ENCODE measurements around the gene DDAH1. TPM values are rescaled to one million over a fixed set of nuclear protein-coding genes. Genes with fewer than 3 reads are reported as not detected.

The DDAH1 gene
- total and polyA plus RNA-seq, 2 of the 8 experiments (the other 6 are each of a cell fraction or from before 2014, with no cell fraction given), result 22.8 to 54.5 TPM

GRCh38 chr1:85496941-85497582 lies 32.1 kb upstream of the DDAH1 start:
- POLR2A ChIA-PET (ENCODE audit: partially characterized antibody), result interaction anchor here (1.4 kb wide), 1 partner anchor 85 kb away, joined by 4 read pairs; no protein-coding TSS in a partner anchor
- Histone ChIP-seq H3K14ac (ENCODE audit: insufficient read length) (no peak overlapping the region), H3K4me3 (ENCODE audit: extremely low read depth in 1 of 4, insufficient read depth in 2 of 4, low read depth in 3 of 4, low read length in 4 of 4) (no peak overlapping the region), H3K9ac (replicated peaks in 1 of 4; ENCODE audit: extremely low read depth in 1 of 4, low read depth in 3 of 4, low read length in 3 of 4) (no peak overlapping the region), H3K36me3 (ENCODE audit: control insufficient read depth in 2 of 4, insufficient read depth in 4 of 4, low read length in 3 of 4) (no peaks in the 10 kb centered on the region), H2BK20ac (ENCODE audit: low read length) (no peak overlapping the region), H4K8ac (ENCODE audit: extremely low read depth, insufficient read depth, low read length) (no peak overlapping the region), H3K4me2 (ENCODE audit: insufficient read depth in 1 of 2, low read depth in 2 of 2, low read length in 2 of 2) (no peak overlapping the region), H3K9me3 (ENCODE audit: insufficient read depth in 2 of 2, low read depth in 1 of 2, low read length in 1 of 2) (no peaks in the 10 kb centered on the region), H3K27me3 (replicated peaks in 1 of 4; ENCODE audit: control insufficient read depth in 3 of 4, extremely low read depth in 1 of 4, insufficient read depth in 3 of 4, low read length in 3 of 4) (peaks cover 0 to under 1% (median 0%) of the 10 kb centered on the region in 4 experiments; a peak in 1 of 7 replicates), H3K18ac (ENCODE audit: extremely low read depth, low read length) (no peak overlapping the region), H3K56ac (replicated peaks; ENCODE audit: insufficient read length, low read depth, low read length) (no peak overlapping the region), H4K20me1 (replicated peaks in 1 of 2; ENCODE audit: control insufficient read depth in 1 of 2, insufficient read depth in 2 of 2, low read length in 2 of 2) (no peaks in the 10 kb centered on the region), H4K91ac (replicated peaks; ENCODE audit: insufficient read length, low read length) (no peak overlapping the region), H3K27ac (ENCODE audit: low read depth, low read length) (no peak overlapping the region), H2AFZ (ENCODE audit: low read length) (no peak overlapping the region), H2BK15ac (ENCODE audit: low read length) (no peak overlapping the region), H2BK12ac (ENCODE audit: low read depth, low read length) (no peak overlapping the region), H2AK5ac (ENCODE audit: low read depth, low read length) (no peak overlapping the region), H2BK5ac (ENCODE audit: low read depth, low read length) (no peak overlapping the region), H4K5ac (ENCODE audit: insufficient read length, low read depth, low read length) (no peak overlapping the region), H3K23me2 (ENCODE audit: low read depth, low read length) (no peaks in the 10 kb centered on the region), H3K79me1 (ENCODE audit: low read depth, low read length) (no peaks in the 10 kb centered on the region), H3K79me2 (ENCODE audit: control insufficient read depth in 1 of 2, insufficient read depth in 2 of 2, low read length in 2 of 2) (no peaks in the 10 kb centered on the region), H3K4me1 (replicated peaks in 1 of 4; ENCODE audit: control insufficient read depth in 3 of 4, insufficient read depth in 4 of 4, low read length in 3 of 4) (no peaks in the 10 kb centered on the region), H3K23ac (ENCODE audit: insufficient read length) (no peak overlapping the region), H2BK120ac (replicated peaks; ENCODE audit: low read depth, low read length) (no peak overlapping the region), H3K4ac (replicated peaks; ENCODE audit: insufficient read length, low read depth, low read length) (no peak overlapping the region)
- DNase-seq (ENCODE audit: low read depth in 1 of 2, low spot score in 2 of 2) (no peak), FAIRE-seq (no peak)
- no peak for TF ChIP-seq GTF2F1 (IDR thresholded peaks at IDR 0.05; ENCODE audit: borderline replicate concordance, low read depth, low read length)
- TF ChIP-seq KDM1A (IDR thresholded peaks at IDR 0.05; ENCODE audit: borderline replicate concordance, low read length), result no peak
- TF ChIP-seq TAF1 (IDR thresholded peaks at IDR 0.05; ENCODE audit: low read depth, low read length), result no peak
- TF ChIP-seq JUND (IDR thresholded peaks at IDR 0.05; ENCODE audit: low read length), result no peak
- no peak for TF ChIP-seq MAX (IDR thresholded peaks at IDR 0.05)
- no peak for TF ChIP-seq POU5F1 (IDR thresholded peaks at IDR 0.05; ENCODE audit: low read depth, low read length)
- TF ChIP-seq RNF2 (IDR thresholded peaks at IDR 0.05; ENCODE audit: borderline replicate concordance, low read depth, low read length, missing control alignments, poor library complexity, severe bottlenecking), result no peak
- 91% methylated on average over 2 of the region's 2 CpGs; no CpG with 5 or more reads in 1 of the 2 experiments for WGBS, 2 experiments (ENCODE audit: extremely low coverage in 1 of 2, insufficient coverage in 1 of 2, insufficient read length in 1 of 2, insufficient replicate concordance in 2 of 2, low coverage in 1 of 2, low lambda C conversion rate in 2 of 2, missing lambda C conversion rate in 1 of 2)
- CTCF ChIA-PET (ENCODE audit: partially characterized antibody), result interaction anchor here (0.6 to 1.9 kb wide), 5 partner anchors 13 to 189 kb away, joined by 3 to 7 read pairs (median 3); no protein-coding TSS in a partner anchor
